ENCODE measurements around the gene TCF7L2.

GRCh38 chr10:113179966-113180365 is 229.9 kb downstream of the TCF7L2 start:
- no peak for TF ChIP-seq CTCF (IDR thresholded peaks at IDR 0.05; ENCODE audit: insufficient read depth, low read length)
- TF ChIP-seq POLR2AphosphoS5 (IDR thresholded peaks at IDR 0.05; ENCODE audit: low read depth) = no peak
- no peak for TF ChIP-seq SPI1 (IDR thresholded peaks at IDR 0.05; ENCODE audit: borderline replicate concordance, low read depth)
